ENCODE results near the gene UNG. TPM values are rescaled to one million over a fixed set of nuclear protein-coding genes. Genes with fewer than 3 reads are reported as not detected.

The UNG gene
- total RNA-seq, 1 donor from 2014 or later: 48.2 TPM

GRCh38 chr12:109134186-109134917 is 37.0 kb downstream of the UNG start:
- Mint-ChIP-seq H3K4me3 (no peak overlapping the region), H3K27me3 (ENCODE audit: low read depth) (peaks cover 23% of the 10 kb centered on the region), H3K27ac (no peak overlapping the region), H3K4me1 (no peaks in the 10 kb centered on the region), H3K9me3 (peaks cover 10% of the 10 kb centered on the region), H3K36me3 (no peaks in the 10 kb centered on the region)
- DNase-seq (ENCODE audit: low spot score in 2 of 2, unreplicated experiment in 2 of 2): no peak
- TF ChIP-seq CTCF (IDR thresholded peaks at IDR 0.05; ENCODE audit: unreplicated experiment): peak; percentile 23

DNA sequence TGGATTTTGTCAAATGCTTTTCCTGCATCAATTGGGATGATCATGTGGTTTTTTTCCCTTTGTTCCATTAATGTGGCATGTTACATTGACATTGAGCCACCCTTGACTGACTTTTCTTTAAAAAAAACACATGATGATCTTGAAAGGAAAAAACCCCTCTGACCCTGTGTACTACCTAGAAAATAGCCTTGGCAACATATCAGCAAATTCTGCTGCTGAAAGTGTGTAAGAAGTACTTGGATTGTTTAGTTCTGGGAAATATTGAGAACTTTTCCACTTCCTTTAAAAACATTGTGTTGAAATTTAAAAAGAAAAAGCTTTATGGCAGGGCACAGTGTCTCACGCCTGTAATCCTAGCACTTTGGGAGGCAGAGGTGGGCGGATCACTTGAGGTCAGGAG is 39.7 kb downstream of the UNG start:
- H3K36me3 Mint-ChIP-seq: no peaks in the 10 kb centered on the region
- no peak for TF ChIP-seq CTCF (IDR thresholded peaks at IDR 0.05; ENCODE audit: unreplicated experiment)
- DNase-seq (ENCODE audit: low spot score in 2 of 2, unreplicated experiment in 2 of 2): no peak
- no peak overlapping the region for H3K4me3 Mint-ChIP-seq
- H3K27me3 Mint-ChIP-seq (ENCODE audit: low read depth): peaks cover 14% of the 10 kb centered on the region
- H3K9me3 Mint-ChIP-seq: peaks cover 10% of the 10 kb centered on the region
- no peaks in the 10 kb centered on the region for H3K4me1 Mint-ChIP-seq
- no peak overlapping the region for H3K27ac Mint-ChIP-seq

DNA sequence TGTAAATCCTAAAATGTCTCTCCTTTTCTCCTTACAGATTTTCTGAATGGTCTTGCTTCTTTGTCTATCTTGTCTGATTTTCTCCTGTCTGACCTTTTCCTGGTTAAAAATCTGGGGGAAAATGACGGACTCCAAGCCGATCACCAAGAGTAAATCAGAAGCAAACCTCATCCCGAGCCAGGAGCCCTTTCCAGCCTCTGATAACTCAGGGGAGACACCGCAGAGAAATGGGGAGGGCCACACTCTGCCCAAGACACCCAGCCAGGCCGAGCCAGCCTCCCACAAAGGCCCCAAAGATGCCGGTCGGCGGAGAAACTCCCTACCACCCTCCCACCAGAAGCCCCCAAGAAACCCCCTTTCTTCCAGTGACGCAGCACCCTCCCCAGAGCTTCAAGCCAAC is 42.0 kb downstream of the UNG start:
- DNase-seq (ENCODE audit: low spot score in 2 of 2, unreplicated experiment in 2 of 2): no peak
- TF ChIP-seq CTCF (IDR thresholded peaks at IDR 0.05; ENCODE audit: unreplicated experiment): no peak
- Mint-ChIP-seq H3K4me1 (no peaks in the 10 kb centered on the region), H3K36me3 (no peaks in the 10 kb centered on the region), H3K27me3 (ENCODE audit: low read depth) (peaks cover 4% of the 10 kb centered on the region), H3K27ac (no peak overlapping the region), H3K9me3 (peaks cover 10% of the 10 kb centered on the region), H3K4me3 (no peak overlapping the region)

- Mint-ChIP-seq H3K9me3 (peaks cover 10% of the 10 kb centered on the region), H3K36me3 (no peaks in the 10 kb centered on the region), H3K4me3 (no peak overlapping the region)
Observed at GRCh38 chr12:109139791-109140190, 42.4 kb downstream of the UNG start.

GRCh38 chr12:109140560-109140959 is 43.2 kb downstream of the UNG start:
- peaks cover 6% of the 10 kb centered on the region for H3K9me3 Mint-ChIP-seq
- peaks cover 2% of the 10 kb centered on the region for H3K27me3 Mint-ChIP-seq (ENCODE audit: low read depth)
- no peak for DNase-seq (ENCODE audit: low spot score in 2 of 2, unreplicated experiment in 2 of 2)
- H3K4me3 Mint-ChIP-seq: no peak overlapping the region
- H3K27ac Mint-ChIP-seq: no peak overlapping the region
- TF ChIP-seq CTCF (IDR thresholded peaks at IDR 0.05; ENCODE audit: unreplicated experiment): no peak
- H3K36me3 Mint-ChIP-seq: no peaks in the 10 kb centered on the region
- no peaks in the 10 kb centered on the region for H3K4me1 Mint-ChIP-seq

More at GRCh38 chr12:109139791-109140190, 42.4 kb downstream of the UNG start:
- Mint-ChIP-seq H3K27ac (no peak overlapping the region), H3K27me3 (ENCODE audit: low read depth) (peaks cover 4% of the 10 kb centered on the region), H3K4me1 (no peaks in the 10 kb centered on the region)
- no peak for TF ChIP-seq CTCF (IDR thresholded peaks at IDR 0.05; ENCODE audit: unreplicated experiment)
- DNase-seq (ENCODE audit: low spot score in 2 of 2, unreplicated experiment in 2 of 2): no peak

Measured in mesothelial cell of epicardium (in vitro differentiated cells).